Stimulated activated naive CD8-positive, alpha-beta T cell treated with anti-CD3 and anti-CD28 coated beads, Interleukin-15, Interleukin-2, amounts not matched to agents 100 ng/mL and 50 ng/mL, for 24 hours (primary cell): ENCODE data around the gene URB1.
A peak's percentile ranks its signal among the peaks of the same experiment; 100 is the strongest.
"Not testable (repeated sequence)": the region's sequence is repeated elsewhere in the genome, so short reads cannot be mapped to it uniquely, and the experiment has no call there.

ENCODE experiments used
- H3K27ac Mint-ChIP-seq: one replicate; pipeline ENCODE4 v1.8.0; 2021; ENCODE audit warnings: mild to moderate bottlenecking, mixed read lengths
- H3K27me3 Mint-ChIP-seq: one replicate; pipeline ENCODE4 v1.8.0; 2021; ENCODE audit warnings: mixed read lengths
- H3K36me3 Mint-ChIP-seq: one replicate; pipeline ENCODE4 v1.8.0; 2021; ENCODE audit warnings: low read depth, mixed read lengths
- H3K4me1 Mint-ChIP-seq: one replicate; pipeline ENCODE4 v1.8.0; 2021; ENCODE audit warnings: low read depth, mixed read lengths
- H3K4me3 Mint-ChIP-seq: one replicate; pipeline ENCODE4 v1.8.0; 2021; ENCODE audit warnings: mild to moderate bottlenecking, mixed read lengths
- H3K9me3 Mint-ChIP-seq: one replicate; pipeline ENCODE4 v1.8.0; 2021; ENCODE audit warnings: mixed read lengths

Gene URB1

GRCh38 chr21:32370998-32371766 lies 21.6 kb downstream of the URB1 start:
- peak overlapping the region; percentile 64 for H3K27ac Mint-ChIP-seq
- H3K9me3 Mint-ChIP-seq: no peaks in the 10 kb centered on the region
- no peaks in the 10 kb centered on the region for H3K27me3 Mint-ChIP-seq
- no peak overlapping the region for H3K4me3 Mint-ChIP-seq
- peaks cover 15% of the 10 kb centered on the region for H3K4me1 Mint-ChIP-seq
- peaks cover 82% of the 10 kb centered on the region for H3K36me3 Mint-ChIP-seq

GRCh38 chr21:32368961-32369360 lies 23.9 kb downstream of the URB1 start:
- not testable (repeated sequence) for H3K27me3 Mint-ChIP-seq, H3K4me3 Mint-ChIP-seq, H3K9me3 Mint-ChIP-seq
- Mint-ChIP-seq H3K36me3 (peaks cover 92% of the 10 kb centered on the region), H3K27ac (peak overlapping the region; percentile 41), H3K4me1 (peaks cover 15% of the 10 kb centered on the region)

- Mint-ChIP-seq H3K9me3 (no peaks in the 10 kb centered on the region), H3K27ac (no peak overlapping the region), H3K27me3 (no peaks in the 10 kb centered on the region), H3K4me1 (peaks cover 15% of the 10 kb centered on the region), H3K4me3 (no peak overlapping the region), H3K36me3 (peaks cover 97% of the 10 kb centered on the region)
Observed at GRCh38 chr21:32368386-32368785, 24.4 kb downstream of the URB1 start.

DNA sequence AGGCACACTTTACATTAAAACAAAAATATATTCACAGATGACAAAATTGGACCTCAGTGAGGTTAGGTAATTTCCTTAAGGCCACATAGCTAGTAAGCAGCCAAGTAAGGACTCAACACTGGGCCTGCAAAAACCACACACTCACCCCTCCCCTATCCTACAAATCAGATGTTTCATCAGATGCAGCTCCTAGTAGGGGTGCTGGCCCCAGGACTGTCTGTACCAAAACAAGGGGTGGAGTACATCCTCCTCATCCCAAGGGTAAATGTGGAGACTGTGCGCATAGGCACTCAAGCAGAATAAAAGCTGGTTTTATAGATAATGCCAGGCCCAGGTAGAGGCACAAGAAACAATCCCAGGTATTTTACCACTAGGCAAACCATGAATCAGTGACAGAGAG lies 25.7 kb downstream of the URB1 start:
- Mint-ChIP-seq H3K4me1 (peaks cover 12% of the 10 kb centered on the region), H3K36me3 (peaks cover 92% of the 10 kb centered on the region), H3K4me3 (no peak overlapping the region), H3K27me3 (no peaks in the 10 kb centered on the region), H3K9me3 (no peaks in the 10 kb centered on the region), H3K27ac (no peak overlapping the region)

- Mint-ChIP-seq H3K27me3 (no peaks in the 10 kb centered on the region), H3K36me3 (peaks cover 93% of the 10 kb centered on the region), H3K4me3 (no peak overlapping the region), H3K9me3 (no peaks in the 10 kb centered on the region), H3K27ac (no peak overlapping the region), H3K4me1 (peaks cover 2% of the 10 kb centered on the region)
Observed at GRCh38 chr21:32366191-32366590, 26.6 kb downstream of the URB1 start.

- Mint-ChIP-seq H3K27me3 (no peaks in the 10 kb centered on the region), H3K27ac (no peak overlapping the region), H3K9me3 (no peaks in the 10 kb centered on the region), H3K36me3 (peaks cover 92% of the 10 kb centered on the region), H3K4me1 (no peaks in the 10 kb centered on the region), H3K4me3 (no peak overlapping the region)
Observed at GRCh38 chr21:32364796-32365195, 28.0 kb downstream of the URB1 start.

DNA sequence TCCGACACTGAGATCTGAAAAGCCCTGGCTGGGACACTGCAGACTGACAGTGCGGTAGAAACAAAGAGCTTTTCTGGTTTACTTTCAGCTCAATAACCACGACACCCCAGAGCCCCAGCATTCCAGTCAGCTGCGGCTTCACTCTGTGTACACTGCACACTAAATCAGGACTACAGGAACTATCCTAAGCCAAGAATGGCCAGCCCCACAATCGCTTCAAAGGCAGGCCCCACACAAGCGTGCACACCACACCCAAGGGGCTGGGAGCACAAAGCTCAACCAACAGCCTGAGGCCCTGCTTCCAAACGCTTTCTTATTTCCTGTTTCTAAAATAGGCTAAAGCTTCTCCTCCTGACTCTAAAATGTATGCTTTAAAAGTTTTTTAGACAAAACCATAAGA lies 28.4 kb downstream of the URB1 start:
- H3K27ac Mint-ChIP-seq: no peak overlapping the region
- H3K36me3 Mint-ChIP-seq: peaks cover 92% of the 10 kb centered on the region
- H3K9me3 Mint-ChIP-seq: no peaks in the 10 kb centered on the region
- H3K27me3 Mint-ChIP-seq: no peaks in the 10 kb centered on the region
- no peaks in the 10 kb centered on the region for H3K4me1 Mint-ChIP-seq
- no peak overlapping the region for H3K4me3 Mint-ChIP-seq

- Mint-ChIP-seq H3K27me3 (no peaks in the 10 kb centered on the region), H3K27ac (no peak overlapping the region), H3K9me3 (no peaks in the 10 kb centered on the region), H3K4me3 (no peak overlapping the region), H3K36me3 (peaks cover 88% of the 10 kb centered on the region), H3K4me1 (no peaks in the 10 kb centered on the region)
Observed at GRCh38 chr21:32360401-32360975, 32.3 kb downstream of the URB1 start.

- Mint-ChIP-seq H3K4me1 (no peaks in the 10 kb centered on the region), H3K27me3 (no peaks in the 10 kb centered on the region), H3K9me3 (no peaks in the 10 kb centered on the region), H3K27ac (no peak overlapping the region), H3K36me3 (peaks cover 89% of the 10 kb centered on the region), H3K4me3 (no peak overlapping the region)
Observed at GRCh38 chr21:32359719-32360260, 33.0 kb downstream of the URB1 start.

- Mint-ChIP-seq H3K4me1 (no peaks in the 10 kb centered on the region), H3K27ac (no peak overlapping the region), H3K4me3 (no peak overlapping the region), H3K36me3 (peaks cover 91% of the 10 kb centered on the region), H3K9me3 (no peaks in the 10 kb centered on the region), H3K27me3 (no peaks in the 10 kb centered on the region)
Observed at GRCh38 chr21:32356874-32357395, 35.9 kb downstream of the URB1 start.

DNA sequence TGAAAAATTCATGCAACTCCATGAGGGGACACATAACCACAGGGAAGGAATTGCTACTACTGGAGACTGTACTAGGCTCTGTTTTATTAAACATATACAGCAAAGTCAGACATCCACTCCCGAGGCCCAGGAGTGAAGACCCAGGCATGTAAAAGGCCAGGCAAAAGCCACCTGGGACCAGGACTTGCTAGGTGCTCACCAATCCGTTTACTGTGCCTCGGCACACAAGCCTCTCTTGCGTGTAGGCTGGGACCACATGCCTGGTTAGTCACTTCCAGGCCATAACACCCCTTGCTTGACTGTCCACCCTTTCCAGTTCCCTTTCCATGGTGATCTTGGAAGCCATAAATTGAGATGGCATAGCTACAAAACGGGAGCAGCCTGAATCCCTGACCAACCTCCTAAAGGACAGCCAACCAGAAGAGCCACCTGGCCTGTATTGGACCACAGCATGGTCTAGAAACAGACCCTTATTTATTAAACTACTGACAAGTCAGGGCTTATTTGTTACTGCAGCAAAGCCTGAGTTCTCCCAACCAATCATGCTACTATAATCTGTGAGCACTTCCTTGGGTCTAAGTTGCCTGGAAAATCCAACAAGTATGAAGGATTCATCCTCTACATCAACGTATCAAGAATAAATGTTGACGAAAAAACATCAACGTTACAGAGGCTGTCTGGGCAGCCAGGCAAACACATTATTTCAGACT lies 39.7 kb downstream of the URB1 start:
- Mint-ChIP-seq H3K27me3 (no peaks in the 10 kb centered on the region), H3K27ac (no peak overlapping the region), H3K36me3 (peaks cover 90% of the 10 kb centered on the region), H3K9me3 (no peaks in the 10 kb centered on the region), H3K4me3 (no peak overlapping the region), H3K4me1 (no peaks in the 10 kb centered on the region)

DNA sequence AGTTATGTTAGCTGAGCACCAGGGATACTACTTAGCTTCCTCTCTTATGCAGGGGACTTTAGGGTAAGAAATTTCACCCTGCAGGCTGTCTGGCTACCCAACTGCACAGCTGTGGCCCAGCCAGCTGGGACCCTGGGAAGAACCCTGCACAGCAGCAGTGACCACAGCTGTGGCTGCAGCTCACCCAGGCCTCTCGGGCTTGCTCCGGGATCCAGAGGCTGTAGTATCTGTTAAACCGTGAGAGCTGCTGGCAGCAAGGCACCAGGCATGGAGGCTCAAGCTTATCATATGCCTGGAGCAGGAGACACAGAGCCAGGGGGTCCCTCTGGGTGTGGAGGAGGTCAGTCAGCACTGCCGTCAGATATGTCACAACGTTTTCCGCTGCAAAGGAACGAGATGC lies 40.3 kb downstream of the URB1 start:
- H3K4me1 Mint-ChIP-seq: no peaks in the 10 kb centered on the region
- no peak overlapping the region for H3K27ac Mint-ChIP-seq
- H3K9me3 Mint-ChIP-seq: no peaks in the 10 kb centered on the region
- H3K36me3 Mint-ChIP-seq: peaks cover 92% of the 10 kb centered on the region
- H3K4me3 Mint-ChIP-seq: no peak overlapping the region
- H3K27me3 Mint-ChIP-seq: no peaks in the 10 kb centered on the region

GRCh38 chr21:32351428-32351827 lies 41.4 kb downstream of the URB1 start:
- H3K27me3 Mint-ChIP-seq: no peaks in the 10 kb centered on the region
- no peaks in the 10 kb centered on the region for H3K9me3 Mint-ChIP-seq
- no peak overlapping the region for H3K4me3 Mint-ChIP-seq
- H3K36me3 Mint-ChIP-seq: peaks cover 92% of the 10 kb centered on the region
- no peak overlapping the region for H3K27ac Mint-ChIP-seq
- no peaks in the 10 kb centered on the region for H3K4me1 Mint-ChIP-seq

GRCh38 chr21:32350981-32351380 lies 41.8 kb downstream of the URB1 start:
- no peaks in the 10 kb centered on the region for H3K9me3 Mint-ChIP-seq
- H3K27me3 Mint-ChIP-seq: no peaks in the 10 kb centered on the region
- H3K4me1 Mint-ChIP-seq: no peaks in the 10 kb centered on the region
- H3K4me3 Mint-ChIP-seq: no peak overlapping the region
- peaks cover 92% of the 10 kb centered on the region for H3K36me3 Mint-ChIP-seq
- no peak overlapping the region for H3K27ac Mint-ChIP-seq
